HG03558 (cell line): ENCODE data around the gene C12orf76.
A peak's percentile ranks its signal among the peaks of the same experiment; 100 is the strongest.
"Not testable (repeated sequence)": the region's sequence is repeated elsewhere in the genome, so short reads cannot be mapped to it uniquely, and the experiment has no call there.

ENCODE experiments used
- ATAC-seq: cut with Tn5 transposase; IDR thresholded peaks from one replicate; pipeline ENCODE4 v1.9.1; 2021; ENCODE audit warnings: moderate number of reproducible peaks; ENCODE audit not compliant: unreplicated experiment; ENCODE audit errors: extremely low read depth

C12orf76 gene

GRCh38 chr12:110028323-110028722 is 20.0 kb downstream of the C12orf76 start:
- no peak for ATAC-seq

GRCh38 chr12:110024051-110024450 is 24.3 kb downstream of the C12orf76 start:
- ATAC-seq, result no peak

GRCh38 chr12:110023059-110023980 is 25.0 kb downstream of the C12orf76 start:
- ATAC-seq, result no peak

GRCh38 chr12:110020956-110021355 is 27.4 kb downstream of the C12orf76 start:
- ATAC-seq, result no peak

GRCh38 chr12:110015132-110015531 is 33.2 kb downstream of the C12orf76 start:
- no peak for ATAC-seq

GRCh38 chr12:110012659-110013058 is 35.7 kb downstream of the C12orf76 start:
- ATAC-seq, result no peak

GRCh38 chr12:110012137-110012536 is 36.2 kb downstream of the C12orf76 start:
- ATAC-seq, result no peak

GRCh38 chr12:110010853-110011723 is 37.2 kb downstream of the C12orf76 start:
- ATAC-seq, result no peak

- not testable (repeated sequence) for ATAC-seq
These were observed 39.5 kb downstream of the C12orf76 start for GRCh38 chr12:110008681-110009398.

- no peak for ATAC-seq
These were observed 40.4 kb downstream of the C12orf76 start for GRCh38 chr12:110007881-110008280.

GRCh38 chr12:110006115-110006514 is 42.2 kb downstream of the C12orf76 start:
- ATAC-seq, result no peak

- ATAC-seq, result no peak
These were observed 42.9 kb downstream of the C12orf76 start for GRCh38 chr12:110005319-110005973.

- peak; percentile 47 for ATAC-seq
These were observed 43.7 kb downstream of the C12orf76 start for GRCh38 chr12:110004598-110004997.

GRCh38 chr12:110002676-110003515 is 45.4 kb downstream of the C12orf76 start:
- no peak for ATAC-seq

- ATAC-seq, result no peak
These were observed 46.7 kb downstream of the C12orf76 start for GRCh38 chr12:110001596-110001995.

- no peak for ATAC-seq
These were observed 48.3 kb downstream of the C12orf76 start for GRCh38 chr12:109999983-110000505.

- ATAC-seq, result no peak
These were observed 48.7 kb downstream of the C12orf76 start for GRCh38 chr12:109999649-109999971.

- ATAC-seq, result no peak
These were observed 49.2 kb downstream of the C12orf76 start, which contains the start of gene ANKRD13A for GRCh38 chr12:109998904-109999648. Gene ANKRD13A, plus strand, starts transcription at chr12:109999430. Its CDS starts 259 bp downstream, at chr12:109999689.
